NB4 (cell line): ENCODE data around the gene MYCL.

Source experiments
- CTCF ChIP-seq: IDR thresholded peaks from one replicate; pipeline ENCODE4 v1.5.1; 2012; ENCODE audit warnings: low read depth, low read length
- MYC ChIP-seq: IDR thresholded peaks from 2 replicates; pipeline ENCODE4 v1.6.1; 2011; ENCODE audit warnings: low read depth, low read length
- POLR2A ChIP-seq: IDR thresholded peaks from 2 replicates; pipeline ENCODE4 v1.6.1; 2011; ENCODE audit warnings: mild to moderate bottlenecking; ENCODE audit not compliant: insufficient read length; ENCODE audit errors: extremely low read depth
- TF ChIP-seq, protein P1 (sequence below): IDR thresholded peaks from 2 replicates; pipeline ENCODE4 v1.6.1; 2011; ENCODE audit warnings: low read depth, low read length

GRCh38 chr1:39852214-39852791 lies 49.4 kb downstream of the MYCL start:
- no peak for TF ChIP-seq CTCF
- no peak for TF ChIP-seq POLR2A
- TF ChIP-seq MYC = no peak
- TF ChIP-seq, protein P1, sequence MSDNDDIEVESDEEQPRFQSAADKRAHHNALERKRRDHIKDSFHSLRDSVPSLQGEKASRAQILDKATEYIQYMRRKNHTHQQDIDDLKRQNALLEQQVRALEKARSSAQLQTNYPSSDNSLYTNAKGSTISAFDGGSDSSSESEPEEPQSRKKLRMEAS = no peak
